GM12891 (cell line): Measurements from ENCODE around the gene MOV10L1.

Experiments
- PAX5 ChIP-seq: IDR thresholded peaks from 2 replicates; pipeline ENCODE4 v1.6.1; 2011; ENCODE audit warnings: low read length, moderate library complexity, mild to moderate bottlenecking; ENCODE audit not compliant: insufficient read depth, severe bottlenecking
- POLR2A ChIP-seq: IDR thresholded peaks from 2 replicates; pipeline ENCODE4 v1.6.1; 2011; ENCODE audit warnings: low read depth, low read length, control low read depth
- POLR2AphosphoS5 ChIP-seq: IDR thresholded peaks from 2 replicates; pipeline ENCODE4 v1.6.1; 2011; ENCODE audit warnings: low read depth, low read length, control low read depth
- POU2F2 ChIP-seq: IDR thresholded peaks from 2 replicates; pipeline ENCODE4 v1.6.1; 2011; ENCODE audit warnings: low read depth, mild to moderate bottlenecking, control low read depth, low read length, moderate library complexity
- SPI1 ChIP-seq: IDR thresholded peaks from 2 replicates; pipeline ENCODE4 v1.6.1; 2011; ENCODE audit warnings: low read depth, low read length, control low read depth
- TAF1 ChIP-seq: IDR thresholded peaks from 2 replicates; pipeline ENCODE4 v1.6.1; 2011; ENCODE audit warnings: low read depth, low read length, control low read depth

DNA sequence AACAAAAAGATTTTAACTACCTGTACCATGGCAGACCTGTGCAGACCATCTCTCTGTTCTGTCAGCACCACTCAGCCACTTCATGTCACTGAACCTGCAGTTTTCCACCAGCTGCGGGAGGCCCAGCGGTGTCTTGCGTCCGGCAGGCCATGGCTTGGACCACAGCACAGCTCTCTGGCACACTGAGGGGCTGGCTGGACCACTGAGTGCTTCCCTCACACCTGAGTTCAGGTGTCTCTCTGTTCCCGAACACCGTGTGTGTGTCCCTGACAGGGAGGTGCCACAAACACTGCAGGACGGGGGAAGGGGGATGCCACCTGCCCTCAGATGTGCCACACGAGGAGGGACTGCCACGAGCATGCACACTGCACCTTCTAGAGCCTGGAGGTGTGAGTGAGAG lies 17.7 kb downstream of the MOV10L1 start:
- TF ChIP-seq POLR2AphosphoS5 (no peak), POLR2A (no peak), POU2F2 (no peak), TAF1 (no peak), SPI1 (no peak), PAX5 (no peak)
